ENCODE data around the gene DPAGT1.

GRCh38 chr11:119147604-119148333 lies 46.1 kb upstream of the DPAGT1 start:
- TF ChIP-seq MAX (IDR thresholded peaks at IDR 0.05) (no peak), CTCF (IDR thresholded peaks at IDR 0.05 in 2 of 3, conservative IDR thresholded peaks at IDR 0.05 in 1 of 3; ENCODE audit: borderline replicate concordance in 1 of 3, insufficient read depth in 1 of 3, low read depth in 2 of 3, low read length in 2 of 3) (no peak), EGR1 (IDR thresholded peaks at IDR 0.05; ENCODE audit: low read depth) (no peak), ZNF274 (IDR thresholded peaks at IDR 0.05; ENCODE audit: low read depth, low read length) (no peak), POLR2A (IDR thresholded peaks at IDR 0.05; ENCODE audit: borderline replicate concordance, extremely low read depth, insufficient read depth, insufficient read length) (no peak), POLR2AphosphoS5 (IDR thresholded peaks at IDR 0.05; ENCODE audit: low read depth, low read length) (no peak), ZBTB33 (IDR thresholded peaks at IDR 0.05; ENCODE audit: extremely low read depth, insufficient replicate concordance, low read length) (no peak), YY1 (IDR thresholded peaks at IDR 0.05; ENCODE audit: extremely low read depth, insufficient replicate concordance, low read depth, low read length) (no peak), ZFX (IDR thresholded peaks at IDR 0.05) (no peak), SRF (IDR thresholded peaks at IDR 0.05; ENCODE audit: low read depth) (no peak), SP1 (IDR thresholded peaks at IDR 0.05; ENCODE audit: low read depth) (no peak), JUND (IDR thresholded peaks at IDR 0.05) (no peak), CEBPB (IDR thresholded peaks at IDR 0.05; ENCODE audit: low read depth) (no peak)
- TF ChIP-seq, protein P1, sequence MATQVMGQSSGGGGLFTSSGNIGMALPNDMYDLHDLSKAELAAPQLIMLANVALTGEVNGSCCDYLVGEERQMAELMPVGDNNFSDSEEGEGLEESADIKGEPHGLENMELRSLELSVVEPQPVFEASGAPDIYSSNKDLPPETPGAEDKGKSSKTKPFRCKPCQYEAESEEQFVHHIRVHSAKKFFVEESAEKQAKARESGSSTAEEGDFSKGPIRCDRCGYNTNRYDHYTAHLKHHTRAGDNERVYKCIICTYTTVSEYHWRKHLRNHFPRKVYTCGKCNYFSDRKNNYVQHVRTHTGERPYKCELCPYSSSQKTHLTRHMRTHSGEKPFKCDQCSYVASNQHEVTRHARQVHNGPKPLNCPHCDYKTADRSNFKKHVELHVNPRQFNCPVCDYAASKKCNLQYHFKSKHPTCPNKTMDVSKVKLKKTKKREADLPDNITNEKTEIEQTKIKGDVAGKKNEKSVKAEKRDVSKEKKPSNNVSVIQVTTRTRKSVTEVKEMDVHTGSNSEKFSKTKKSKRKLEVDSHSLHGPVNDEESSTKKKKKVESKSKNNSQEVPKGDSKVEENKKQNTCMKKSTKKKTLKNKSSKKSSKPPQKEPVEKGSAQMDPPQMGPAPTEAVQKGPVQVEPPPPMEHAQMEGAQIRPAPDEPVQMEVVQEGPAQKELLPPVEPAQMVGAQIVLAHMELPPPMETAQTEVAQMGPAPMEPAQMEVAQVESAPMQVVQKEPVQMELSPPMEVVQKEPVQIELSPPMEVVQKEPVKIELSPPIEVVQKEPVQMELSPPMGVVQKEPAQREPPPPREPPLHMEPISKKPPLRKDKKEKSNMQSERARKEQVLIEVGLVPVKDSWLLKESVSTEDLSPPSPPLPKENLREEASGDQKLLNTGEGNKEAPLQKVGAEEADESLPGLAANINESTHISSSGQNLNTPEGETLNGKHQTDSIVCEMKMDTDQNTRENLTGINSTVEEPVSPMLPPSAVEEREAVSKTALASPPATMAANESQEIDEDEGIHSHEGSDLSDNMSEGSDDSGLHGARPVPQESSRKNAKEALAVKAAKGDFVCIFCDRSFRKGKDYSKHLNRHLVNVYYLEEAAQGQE (IDR thresholded peaks at IDR 0.05; ENCODE audit: low read depth) = no peak
